Activated CD8-positive, alpha-beta memory T cell treated with anti-CD3 and anti-CD28 coated beads for 48 hours (primary cell): ENCODE results near the gene RFX4.
"Not testable (repeated sequence)": the region's sequence is repeated elsewhere in the genome, so short reads cannot be mapped to it uniquely, and the experiment has no call there.

Experiments
- DNase-seq, 3 experiments: peaks; one replicate each; pipeline ENCODE4 v3.0.0-alpha.2; 2020; ENCODE audit warnings: low read depth in 2 of 3, low spot score in 2 of 3

RFX4 gene

DNA sequence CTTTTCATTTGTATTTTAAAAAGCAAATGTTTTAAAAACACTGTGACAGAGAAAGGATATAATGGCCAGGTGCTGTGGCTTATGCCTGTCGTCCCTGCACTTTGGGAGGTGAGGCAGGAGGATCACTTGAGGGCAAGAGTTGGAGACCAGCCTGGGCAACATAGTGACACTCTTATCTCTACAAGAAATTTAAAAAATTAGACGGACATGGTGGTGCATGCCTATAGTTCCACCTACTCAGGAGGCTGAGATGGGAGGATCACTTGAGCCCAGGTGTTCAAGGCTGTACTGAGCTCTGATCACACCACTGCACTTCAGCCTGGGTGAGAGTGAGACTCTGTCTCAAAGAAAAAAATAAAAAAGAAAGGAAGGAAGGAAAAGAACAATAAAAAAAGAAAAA is 7.8 kb downstream of the RFX4 start:
- DNase-seq, result no peak

DNA sequence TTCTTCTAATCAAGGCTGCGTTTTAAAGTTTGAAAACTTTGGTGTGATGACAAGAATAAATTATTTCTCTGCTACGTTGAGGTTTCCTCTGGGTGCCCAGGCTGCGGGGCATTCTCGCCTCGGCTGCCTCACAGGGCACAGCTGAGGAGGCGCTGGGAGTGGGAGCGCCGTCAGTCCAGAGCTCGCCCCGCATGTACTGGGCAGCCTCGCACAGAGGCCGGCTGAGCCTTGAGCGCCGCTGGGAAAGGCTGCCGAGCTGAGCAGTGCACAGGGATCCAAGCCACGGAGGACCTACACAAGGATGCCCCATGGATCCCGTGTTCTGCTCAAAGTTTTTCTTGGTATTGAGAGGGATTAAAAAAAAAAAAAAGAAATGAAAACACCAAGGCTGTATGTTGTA is 11.6 kb downstream of the RFX4 start:
- DNase-seq, result no peak

DNA sequence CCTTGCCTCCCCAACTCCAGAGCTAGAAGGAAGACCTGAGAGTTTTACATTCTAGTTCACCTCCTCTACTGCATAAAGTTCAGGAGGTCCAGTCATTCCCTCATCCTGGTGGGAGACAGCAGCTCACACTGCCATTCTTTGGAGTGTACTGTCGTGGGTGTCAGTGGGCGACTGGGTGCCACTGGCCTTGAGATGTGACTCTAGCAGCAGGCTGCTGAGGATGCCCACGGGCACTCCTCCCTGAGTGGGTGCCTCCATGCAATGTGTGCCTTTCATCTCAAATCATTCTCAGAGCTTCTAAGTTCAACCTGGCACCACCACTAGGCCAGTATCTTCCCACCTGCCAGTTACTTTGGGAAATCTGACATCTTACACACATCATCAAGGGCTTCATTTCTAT is 12.5 kb downstream of the RFX4 start:
- DNase-seq, result no peak

DNA sequence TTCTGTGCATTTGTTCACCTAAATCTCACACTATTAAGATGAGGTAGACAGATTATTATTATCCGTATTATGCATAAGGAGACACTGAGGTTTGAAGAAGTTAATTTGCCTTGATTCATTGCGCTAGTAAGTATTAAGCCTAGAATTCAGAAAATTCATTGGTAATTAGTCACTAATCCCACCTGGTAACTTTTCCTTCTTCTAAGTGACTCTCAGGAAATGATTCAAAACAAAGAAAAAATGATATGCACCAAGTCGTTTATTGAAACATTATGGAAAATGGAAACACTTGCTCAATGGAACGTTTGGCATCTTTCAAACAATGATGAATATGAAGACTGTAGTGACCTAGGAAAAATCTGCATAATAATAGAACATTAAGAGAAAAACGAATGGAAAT is 15.2 kb downstream of the RFX4 start:
- DNase-seq, result no peak

DNA sequence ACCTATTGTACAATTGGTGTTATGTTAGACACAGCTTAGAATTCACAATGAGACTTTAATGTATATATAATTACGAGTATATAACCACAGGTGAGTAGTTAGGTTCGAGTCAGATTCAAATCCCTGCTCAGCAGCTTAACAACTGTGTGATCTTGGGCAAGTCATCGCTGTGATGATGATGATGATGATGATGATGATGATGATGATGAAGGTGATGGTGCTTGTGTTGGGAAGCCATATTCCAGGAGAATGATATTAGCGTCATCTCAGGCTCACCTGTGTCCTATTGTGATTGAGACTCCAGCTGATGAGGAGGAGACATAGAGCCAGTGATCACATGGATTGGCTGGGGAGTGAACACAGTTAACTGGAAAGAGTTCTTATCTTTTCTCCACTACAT is 16.5 kb downstream of the RFX4 start:
- no peak for DNase-seq

DNA sequence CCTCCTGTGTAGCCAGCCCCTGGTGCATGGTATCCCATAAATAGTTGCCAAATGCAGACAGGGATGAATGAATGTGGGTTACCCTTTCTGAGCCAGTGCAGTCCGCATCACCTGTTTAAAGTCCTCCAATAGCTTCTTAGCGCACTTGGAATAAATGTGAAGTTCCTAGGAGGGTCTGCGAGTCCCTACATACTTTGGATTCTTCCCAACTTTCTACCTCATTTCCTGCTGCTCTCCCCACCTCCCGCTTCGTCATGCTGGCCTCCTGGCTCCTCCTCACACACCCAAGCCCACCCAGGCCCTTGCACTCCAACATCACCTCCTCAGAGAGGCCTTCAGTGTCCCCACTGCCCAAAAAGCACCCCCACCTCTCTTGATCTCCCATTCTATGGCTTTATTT is 17.7 kb downstream of the RFX4 start:
- DNase-seq, result no peak

DNA sequence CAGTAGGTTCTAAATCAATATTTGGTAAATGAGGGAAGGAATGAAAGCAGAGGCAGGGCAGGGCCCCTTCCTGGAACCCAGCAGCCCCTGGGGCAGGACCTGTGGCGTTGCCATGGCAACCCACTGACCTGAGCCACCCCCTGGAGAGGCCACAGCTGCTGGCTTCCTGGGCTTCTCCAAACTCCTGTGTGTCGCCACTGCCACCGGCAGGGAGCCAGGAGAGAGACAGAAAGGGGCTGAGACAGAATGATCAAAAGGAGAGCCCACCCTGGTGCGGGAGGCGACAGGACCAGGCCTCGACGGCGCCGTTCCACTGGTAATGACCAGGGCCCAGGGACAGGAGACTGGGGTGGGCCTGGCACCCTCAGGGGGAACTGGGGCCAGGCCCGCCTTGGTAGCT is 18.2 kb downstream of the RFX4 start:
- DNase-seq, result no peak

DNA sequence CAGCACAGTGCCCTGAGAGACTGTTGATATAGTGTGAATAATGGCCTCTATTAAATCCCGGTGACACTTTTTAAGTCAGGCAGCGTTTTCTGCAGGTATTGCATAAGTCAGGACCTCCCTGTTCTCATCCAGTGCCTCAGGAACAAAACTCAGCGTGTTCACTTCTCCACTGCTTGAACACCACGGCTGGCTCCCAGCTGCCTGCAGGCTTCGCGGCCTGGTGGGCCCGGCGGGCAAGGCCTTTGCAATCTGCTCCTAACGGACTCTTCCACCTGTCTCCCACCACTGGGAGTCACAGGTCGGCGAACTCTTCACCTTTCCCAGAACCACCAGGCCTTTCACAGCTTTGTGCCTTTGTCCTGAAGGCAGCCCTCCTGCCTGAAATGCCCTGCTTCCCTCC is 18.7 kb downstream of the RFX4 start:
- DNase-seq, result no peak

DNA sequence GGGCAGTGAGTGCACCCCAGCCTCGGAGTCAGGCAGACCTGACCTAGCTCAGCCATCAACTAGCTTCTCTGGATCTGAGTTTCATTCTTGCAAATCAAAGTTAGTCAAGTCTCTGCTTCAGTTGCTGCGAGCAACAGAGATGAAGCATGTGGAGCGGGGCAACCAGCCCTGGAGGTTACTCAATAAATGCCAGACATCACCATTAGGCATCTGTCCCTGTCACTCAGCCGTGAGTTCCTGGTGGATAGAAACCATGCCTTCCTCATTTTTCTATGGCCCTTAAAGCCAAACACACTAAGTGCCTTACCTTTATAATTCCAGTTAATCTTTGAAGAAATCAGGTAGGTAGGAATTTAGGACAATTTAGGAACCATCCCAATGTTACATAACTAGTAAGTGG is 19.3 kb downstream of the RFX4 start:
- no peak for DNase-seq

DNA sequence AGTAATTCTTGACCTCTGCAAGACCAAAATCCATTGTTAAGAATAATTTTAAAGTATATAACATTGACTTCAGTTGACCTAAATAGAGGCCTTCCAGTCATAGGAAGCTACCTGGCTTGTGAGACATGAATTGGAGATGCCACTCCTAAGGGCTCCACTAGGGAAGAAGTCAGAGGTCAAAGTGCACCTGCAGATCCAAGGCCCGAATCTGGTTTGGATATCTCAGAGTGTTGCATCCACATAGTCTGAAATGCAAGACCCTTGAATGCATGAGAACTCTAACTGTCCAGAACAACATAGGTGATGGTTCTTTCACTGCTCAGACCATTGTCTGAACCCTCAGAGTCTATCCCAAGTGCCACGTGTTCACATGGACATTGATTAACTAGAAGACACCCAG is 22.4 kb downstream of the RFX4 start:
- DNase-seq, result no peak

DNA sequence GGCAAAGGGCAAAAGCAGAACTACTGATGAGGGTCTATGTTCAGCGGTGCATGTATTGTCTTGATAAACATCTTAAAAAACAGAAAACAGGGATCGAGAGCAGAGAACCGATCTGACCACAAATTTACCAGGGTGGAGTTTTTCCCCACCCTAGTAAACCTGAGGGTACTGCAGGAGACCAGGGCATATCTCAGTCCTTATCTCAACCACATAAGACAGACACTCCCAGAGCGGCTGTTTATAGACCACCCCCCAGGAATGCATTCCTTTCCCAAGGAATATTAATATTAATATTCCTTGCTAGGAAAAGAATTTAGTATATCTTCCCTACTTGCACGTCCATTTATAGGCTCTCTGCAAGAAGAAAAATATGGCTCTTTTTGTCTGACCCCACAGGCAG is 37.8 kb downstream of the RFX4 start:
- not testable (repeated sequence) for DNase-seq

DNA sequence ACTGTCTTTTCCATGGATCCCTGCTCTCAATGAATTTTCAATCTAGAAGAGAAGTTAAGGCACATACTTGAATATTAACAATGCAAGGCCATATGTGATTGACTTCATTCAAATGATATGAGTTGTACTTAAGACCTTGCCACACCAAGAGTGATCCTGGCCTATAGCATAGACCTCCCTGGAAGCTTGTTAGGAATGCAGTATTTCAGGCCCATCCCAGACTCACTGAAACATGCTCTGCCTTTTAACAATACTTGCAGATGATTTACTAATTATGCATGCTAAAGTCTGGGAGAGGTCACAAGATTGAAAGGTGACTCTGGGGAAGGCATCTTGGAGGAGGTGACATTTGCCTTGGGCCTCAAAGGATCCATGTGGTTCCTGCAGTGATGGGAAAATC is 43.2 kb downstream of the RFX4 start:
- no peak for DNase-seq

DNA sequence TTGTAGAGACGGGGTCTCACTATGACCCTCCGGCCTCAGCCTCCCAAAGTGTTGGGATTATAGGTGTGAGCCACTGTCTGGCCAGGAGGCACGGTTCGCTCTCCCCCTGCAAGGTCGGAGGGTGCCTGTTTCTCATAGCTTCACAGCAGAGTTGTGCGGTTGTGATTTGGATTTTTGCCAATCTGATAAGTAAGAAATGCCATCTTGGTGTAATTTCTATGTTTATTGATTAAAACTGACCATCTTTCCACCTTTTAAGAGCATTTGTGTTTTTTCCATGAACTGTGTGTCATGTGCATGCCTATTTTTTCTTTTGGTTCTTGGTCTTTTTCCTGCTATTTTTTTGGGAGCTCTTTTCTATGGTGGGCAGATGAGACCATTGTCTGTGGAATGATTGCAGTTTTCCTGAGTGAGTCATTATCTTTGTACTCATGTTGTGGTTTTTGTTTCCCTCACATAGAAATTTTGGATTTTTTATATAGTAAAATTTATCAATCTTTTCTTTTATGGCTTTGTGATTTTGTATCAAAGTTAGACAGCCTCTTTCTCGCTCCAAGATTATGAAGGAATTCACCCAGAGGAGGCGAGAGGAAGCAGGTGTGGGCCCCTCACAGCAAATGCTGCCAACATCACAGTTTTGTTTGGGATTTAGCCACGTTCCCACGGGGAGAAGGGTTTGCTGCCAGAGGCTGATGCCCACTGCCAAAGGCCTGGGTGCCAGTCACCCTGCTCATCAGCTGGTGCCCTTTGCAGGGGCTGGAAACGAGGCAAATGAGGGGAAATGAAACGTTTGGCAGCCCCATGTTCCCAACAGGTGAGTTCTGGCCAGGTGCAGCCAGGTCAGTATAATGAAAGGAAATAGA is 47.2 kb downstream of the RFX4 start:
- DNase-seq, result no peak

DNA sequence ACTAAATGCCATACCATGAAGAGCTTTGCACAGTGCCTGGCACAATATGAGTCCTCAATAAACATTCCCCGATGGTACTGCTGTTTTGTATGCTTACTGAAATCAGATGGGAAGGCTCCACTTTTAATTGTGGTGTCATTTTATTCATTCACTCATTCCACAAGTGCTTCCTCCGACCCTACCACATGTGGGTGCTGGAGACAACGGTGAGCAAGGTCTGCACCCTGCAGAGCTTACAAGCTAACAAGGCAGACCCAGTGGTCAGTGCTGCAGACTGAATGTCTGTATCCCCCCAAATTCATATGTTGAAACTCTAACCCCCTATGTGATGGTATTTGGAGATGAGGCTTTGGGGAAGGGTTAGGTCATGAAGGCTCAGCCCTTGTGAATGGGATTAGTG is 48.3 kb downstream of the RFX4 start:
- DNase-seq, result no peak

DNA sequence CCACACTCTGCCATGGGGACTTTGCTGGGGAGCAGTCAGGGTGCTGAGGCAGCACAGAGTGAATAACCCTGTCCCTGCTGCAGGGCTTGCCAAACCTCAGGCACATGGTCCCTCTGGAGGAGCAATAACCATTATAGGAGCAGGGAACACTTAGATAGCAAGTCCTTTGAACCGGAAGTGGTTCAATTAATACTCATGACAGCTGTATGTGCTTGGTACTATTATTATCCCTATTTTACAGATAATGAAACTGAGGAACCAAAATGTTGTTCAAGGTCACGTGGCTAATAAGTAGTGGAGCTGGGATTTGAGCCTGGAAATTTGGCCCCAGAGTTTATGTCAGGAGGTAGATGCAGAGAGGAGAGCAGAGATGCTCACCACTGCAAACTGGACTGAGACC is 49.0 kb downstream of the RFX4 start:
- DNase-seq, result no peak

DNA sequence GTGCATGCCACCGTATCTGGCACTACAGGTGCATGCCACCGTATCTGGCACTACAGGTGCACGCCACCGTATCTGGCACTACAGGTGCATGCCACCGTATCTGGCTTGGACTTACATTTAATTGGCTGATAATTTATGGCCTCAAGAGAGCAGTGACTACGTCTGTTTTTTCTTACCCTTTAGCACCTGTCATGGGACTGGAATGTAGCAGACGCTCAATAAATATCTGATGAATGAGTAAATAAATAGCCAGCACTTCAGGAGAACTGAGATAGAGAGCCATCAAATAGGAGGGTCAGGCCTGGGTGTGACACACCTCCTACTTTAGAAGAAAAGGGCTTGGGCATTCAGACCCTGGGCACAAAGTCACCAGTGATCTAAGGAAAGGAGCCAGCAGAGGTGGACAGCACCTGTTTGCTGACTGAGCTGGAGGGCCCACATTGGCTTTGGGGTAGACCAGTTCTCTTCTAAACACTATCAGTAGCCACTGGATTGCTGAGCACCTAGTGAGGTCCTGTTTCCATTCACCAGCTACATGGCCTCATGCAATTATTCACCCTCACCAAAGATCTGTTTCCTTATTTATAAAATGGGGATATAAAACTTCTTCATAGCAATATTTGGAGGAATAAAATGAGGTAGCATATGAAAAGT is 50.1 kb downstream of the RFX4 start:
- no peak for DNase-seq

DNA sequence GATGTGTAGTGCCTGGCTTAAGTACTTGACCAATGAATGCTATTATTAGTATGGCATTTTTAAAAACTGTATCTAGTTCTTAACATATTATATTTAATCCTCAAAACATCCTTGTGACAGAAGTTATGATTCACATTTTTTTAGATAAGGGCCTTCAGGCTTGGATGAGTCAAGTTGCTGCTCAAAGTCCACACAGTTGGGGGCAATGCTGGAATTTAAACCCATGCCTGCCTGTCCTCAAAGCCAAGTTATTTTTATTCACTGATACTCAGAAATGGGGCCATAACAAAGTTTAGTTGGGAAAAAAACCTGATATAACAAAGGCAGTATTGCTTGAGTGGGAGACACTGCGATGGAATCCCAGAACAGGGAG is 50.6 kb downstream of the RFX4 start:
- DNase-seq, result no peak

DNA sequence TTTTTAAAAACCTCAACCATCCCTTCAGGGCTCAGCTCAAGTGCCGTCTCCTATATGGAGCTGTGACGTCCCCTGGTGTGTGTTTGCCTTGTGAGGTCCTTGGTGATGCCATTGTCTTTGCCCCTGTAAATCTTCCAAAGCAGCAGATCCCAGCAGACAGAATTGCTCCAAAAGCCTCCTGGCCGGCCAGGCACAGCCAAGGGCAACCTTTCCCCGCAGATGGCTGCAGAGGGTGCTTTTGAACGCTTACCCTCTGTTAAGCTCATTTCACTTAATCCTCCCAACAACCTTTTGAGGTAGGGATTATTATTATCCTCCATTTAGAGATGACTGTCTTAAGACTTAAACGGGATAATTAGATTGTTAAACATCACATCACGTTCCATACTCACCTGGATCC is 51.4 kb downstream of the RFX4 start:
- no peak for DNase-seq

DNA sequence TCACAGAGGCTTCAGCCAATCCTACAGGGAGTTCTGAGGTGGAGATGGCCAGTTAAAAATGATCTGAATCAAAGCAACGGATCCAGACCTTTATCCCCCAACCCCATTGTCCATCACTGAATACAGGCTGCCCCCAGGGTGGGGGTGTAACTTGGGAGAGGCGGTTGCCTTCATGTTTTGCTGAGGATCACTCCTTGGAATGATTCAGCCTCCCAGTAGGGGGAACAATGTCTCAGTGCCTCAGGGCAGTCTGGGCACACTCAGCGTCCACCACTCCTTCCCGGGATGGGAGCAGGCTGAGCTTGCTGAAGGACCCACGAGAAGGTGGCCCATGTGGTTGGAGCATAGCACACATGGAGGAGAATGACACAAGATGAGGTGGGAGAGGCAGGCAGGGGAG is 60.2 kb downstream of the RFX4 start:
- no peak for DNase-seq

DNA sequence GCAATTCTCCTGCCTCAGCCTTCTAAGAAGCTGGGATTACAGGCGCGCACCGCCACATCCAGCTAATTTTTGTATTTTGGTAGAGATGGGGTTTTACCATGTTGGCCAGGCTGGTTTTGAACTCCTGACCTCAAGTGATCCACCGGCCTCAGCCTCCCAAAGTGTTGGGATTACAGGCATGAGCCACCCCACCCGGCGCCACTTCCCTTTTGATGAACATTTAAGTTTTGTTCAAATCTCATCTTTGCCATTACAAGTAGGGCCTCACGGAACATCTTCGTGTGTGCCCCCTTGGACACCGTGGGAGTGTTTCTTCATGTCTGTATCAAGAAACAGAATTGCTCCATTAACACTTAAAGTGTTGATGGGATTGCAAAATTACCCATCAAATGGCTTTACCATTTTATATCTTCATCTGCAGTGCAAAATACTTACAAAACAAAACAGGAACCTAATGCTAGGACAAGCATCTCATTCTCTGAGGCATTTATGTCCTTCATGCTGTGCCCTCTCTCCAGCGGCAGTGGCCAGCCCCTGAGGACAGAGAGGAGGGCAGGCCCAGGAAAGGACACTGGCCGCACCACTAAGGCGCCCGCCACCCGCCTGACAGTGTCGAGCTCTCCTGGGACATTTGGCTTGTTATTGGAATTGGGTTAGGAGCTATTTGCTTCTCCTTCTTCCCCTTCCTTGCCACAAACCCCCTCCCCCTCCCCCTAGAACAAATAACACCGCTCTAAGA is 61.7 kb downstream of the RFX4 start:
- no peak for DNase-seq

DNA sequence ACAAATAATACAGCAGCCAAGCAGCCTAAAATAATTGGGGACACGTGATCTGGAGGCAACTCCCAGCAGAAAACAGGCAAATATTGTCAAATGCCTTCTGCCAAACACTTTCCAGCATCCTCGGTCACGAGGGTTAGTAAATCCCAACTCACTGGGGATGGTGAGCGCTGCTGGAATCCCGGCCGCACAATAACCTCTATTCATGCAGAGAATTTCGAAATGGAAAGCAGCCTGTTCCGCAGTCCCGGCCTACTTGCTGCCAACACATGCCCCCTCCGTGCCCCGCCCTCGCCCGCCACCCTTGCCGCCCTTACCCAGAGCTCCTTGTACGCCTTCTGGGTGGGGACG is 62.2 kb downstream of the RFX4 start:
- DNase-seq, result no peak
